Fibroblast of skin of left biceps (primary cell): ENCODE results near the gene PLAC9.
A peak's percentile ranks its signal among the peaks of the same experiment; 100 is the strongest.
"Not testable (repeated sequence)": the region's sequence is repeated elsewhere in the genome, so short reads cannot be mapped to it uniquely, and the experiment has no call there.

Source experiments
- DNase-seq, 2 experiments: peaks; one replicate each; pipeline ENCODE4 v3.0.0-alpha.2; 2013; ENCODE audit warnings: low read depth in 2 of 2

PLAC9 gene, protein sequence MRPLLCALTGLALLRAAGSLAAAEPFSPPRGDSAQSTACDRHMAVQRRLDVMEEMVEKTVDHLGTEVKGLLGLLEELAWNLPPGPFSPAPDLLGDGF

DNA sequence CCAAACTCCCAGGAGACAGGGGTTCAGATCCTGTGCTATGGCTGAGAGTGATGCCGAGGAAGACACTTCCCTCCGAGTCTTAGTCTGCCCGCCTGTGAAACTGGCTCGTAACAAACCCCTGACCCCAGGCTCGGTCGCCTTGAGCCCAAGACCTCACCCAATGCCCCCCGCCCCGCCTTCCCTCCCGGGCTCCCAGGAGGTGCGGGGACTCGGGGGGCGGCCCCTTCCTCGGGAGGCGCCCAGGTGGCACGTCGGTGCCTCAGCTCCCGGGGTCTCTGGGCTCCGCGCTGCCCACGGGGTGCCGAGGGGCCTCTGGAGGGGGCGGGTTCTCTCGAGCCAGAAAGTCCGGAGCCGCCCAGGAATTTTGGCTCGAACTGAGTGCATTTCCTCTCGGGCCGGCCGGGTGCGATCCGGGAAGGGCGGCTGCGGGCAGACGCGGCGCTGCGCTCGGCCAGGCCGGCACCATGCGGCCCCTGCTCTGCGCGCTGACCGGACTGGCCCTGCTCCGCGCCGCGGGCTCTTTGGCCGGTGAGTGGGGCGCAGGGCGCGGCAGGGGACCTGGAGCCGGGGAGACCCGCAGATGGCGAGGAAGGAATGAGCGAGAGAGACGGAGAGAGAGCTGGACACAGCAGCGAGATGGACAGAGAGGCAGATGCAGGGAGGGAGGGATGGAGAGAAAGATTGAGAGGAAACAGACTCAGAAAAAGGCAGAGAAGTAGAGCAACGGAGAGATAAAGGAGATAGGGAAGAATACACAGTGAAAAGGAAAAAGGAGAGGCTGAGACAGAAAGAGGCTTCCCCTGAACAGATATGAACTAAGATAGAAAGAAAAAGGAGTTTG is at the start of gene PLAC9:
TSS of gene PLAC9 (plus strand) at position 432 of the 841 bp plus-strand sequence. CDS start at position 465, 33 bp downstream.
- no peak for DNase-seq

DNA sequence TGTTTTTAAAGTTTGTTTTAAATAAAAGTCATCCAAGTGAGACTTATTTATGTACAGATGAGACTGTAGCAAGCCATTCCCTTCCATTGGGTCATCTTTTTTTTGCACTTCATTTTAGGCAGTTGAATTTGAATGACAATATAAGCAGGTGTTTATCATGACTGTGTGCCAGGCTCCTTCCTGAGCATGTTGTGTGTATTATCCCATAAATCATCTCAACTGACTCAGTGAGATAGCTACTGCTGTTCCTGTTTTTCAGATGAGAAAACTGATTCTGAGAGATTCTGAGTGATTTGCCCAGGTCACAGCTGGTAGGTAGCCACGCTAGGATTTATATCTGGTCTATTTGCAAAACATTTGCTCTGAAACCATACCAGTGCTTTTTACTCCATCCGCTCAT is 42.4 kb upstream of the PLAC9 start:
- DNase-seq, result no peak

DNA sequence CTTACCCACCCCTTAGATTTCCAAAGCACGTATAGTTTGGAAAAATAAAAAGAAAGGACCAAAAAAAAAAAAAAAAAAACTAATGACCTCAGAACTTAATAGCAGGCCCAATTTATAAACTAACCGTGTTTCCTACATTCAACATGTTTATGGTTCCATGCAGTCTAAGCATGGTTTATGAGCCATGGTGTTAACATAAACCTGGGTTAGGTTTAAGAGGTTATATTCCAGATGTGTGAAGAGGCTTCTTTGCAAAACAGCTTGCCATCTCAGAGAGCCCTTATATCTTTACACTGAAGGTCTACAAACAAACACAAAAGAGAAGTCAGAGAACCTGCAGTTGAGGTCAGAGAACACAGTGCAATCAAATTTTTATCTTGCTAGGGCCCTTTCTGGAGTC is 38.3 kb upstream of the PLAC9 start:
- no peak for DNase-seq

DNA sequence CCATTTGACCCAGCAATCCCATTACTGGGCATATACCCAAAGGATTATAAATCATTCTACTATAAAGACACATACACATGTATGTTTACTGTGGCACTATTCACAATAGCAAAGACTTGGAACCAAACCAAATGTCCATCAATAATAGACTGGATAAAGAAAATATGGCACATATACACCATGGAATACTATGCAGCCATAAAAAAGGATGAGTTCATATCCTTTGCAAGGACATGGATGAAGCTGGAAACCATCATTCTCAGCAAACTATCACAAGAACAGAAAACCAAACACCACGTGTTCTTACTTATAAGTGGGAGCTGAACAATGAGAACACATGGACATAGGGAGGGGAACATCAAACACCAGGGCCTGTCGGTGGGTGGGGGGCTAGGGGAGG is 34.3 kb upstream of the PLAC9 start:
- DNase-seq, result not testable (repeated sequence)

DNA sequence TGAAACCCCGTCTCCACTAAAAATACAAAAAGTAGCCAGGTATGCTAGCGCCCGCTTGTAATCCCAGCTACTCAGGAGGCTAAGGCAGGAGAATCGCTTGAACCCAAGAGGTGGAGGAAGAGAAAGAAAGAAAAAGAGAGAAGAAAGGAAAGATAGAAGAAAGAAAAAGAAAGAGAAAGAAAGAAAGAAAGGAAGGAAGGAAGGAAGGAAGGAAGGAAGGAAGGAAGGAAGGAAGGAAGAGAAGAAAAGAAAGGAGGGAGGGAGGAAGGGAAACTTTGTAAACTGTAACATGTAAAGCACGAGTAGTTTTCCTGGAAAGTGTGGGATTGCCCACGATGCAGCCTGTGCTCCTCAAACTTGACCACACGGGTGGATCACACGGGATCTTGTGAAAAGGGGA is 33.2 kb upstream of the PLAC9 start:
- DNase-seq, result not testable (repeated sequence)

DNA sequence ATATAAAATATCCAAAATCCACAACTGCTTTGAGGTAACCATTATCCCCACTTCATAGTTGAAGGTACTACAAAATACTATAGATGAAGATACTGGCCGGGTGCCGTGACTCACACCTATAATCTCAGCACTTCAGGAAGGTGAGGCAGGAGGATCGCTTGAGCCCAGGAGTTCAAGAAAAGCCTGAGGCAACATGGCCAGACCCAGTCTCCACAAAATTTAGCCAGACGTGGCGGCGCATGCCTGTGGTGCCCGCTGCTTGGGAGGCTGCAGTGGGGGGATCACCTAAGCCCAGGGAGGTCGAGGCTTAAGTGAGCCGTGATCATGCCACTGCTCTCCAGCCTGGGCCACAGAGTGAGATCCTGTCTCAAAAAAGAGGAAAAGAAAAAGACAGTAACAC is 32.4 kb upstream of the PLAC9 start:
- DNase-seq, result no peak

DNA sequence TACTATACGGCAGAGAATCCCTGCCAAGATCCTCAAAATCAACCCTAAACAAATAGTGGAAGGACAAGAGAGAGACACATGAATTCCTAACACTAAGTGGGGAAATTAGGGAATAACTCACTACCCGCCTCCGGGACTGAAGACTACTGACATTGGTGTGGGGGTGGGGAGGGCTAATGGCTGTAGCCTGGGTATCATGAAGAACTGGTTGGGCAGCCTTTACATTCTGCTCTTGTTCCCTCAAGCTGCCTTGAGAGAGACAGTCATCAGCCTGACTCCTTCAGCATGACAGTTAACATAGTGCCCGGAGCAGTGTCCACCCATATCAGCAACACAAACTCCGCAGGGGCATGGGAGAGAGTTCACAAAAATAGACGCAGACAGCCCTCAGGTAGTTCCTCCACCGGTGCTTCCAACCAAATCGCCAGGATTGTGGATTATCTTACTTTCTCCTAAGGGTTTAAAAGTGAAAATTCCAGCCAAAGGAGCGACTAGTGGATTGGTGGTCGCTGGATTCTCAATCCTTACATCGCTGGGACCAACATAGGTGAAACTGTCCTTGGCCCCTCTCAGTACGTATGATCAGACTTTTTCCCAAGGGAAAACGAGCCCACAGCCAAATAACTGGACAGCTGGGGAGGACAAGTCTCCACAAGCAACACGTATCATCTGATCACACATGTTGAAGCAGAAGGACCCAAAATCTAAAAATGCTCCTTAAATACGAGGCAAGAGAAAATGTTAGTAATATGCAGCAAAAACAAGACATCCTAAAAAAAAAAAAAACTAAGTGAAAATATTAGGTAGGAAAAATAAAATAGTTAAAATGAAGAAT is 31.5 kb upstream of the PLAC9 start:
- DNase-seq, result no peak

DNA sequence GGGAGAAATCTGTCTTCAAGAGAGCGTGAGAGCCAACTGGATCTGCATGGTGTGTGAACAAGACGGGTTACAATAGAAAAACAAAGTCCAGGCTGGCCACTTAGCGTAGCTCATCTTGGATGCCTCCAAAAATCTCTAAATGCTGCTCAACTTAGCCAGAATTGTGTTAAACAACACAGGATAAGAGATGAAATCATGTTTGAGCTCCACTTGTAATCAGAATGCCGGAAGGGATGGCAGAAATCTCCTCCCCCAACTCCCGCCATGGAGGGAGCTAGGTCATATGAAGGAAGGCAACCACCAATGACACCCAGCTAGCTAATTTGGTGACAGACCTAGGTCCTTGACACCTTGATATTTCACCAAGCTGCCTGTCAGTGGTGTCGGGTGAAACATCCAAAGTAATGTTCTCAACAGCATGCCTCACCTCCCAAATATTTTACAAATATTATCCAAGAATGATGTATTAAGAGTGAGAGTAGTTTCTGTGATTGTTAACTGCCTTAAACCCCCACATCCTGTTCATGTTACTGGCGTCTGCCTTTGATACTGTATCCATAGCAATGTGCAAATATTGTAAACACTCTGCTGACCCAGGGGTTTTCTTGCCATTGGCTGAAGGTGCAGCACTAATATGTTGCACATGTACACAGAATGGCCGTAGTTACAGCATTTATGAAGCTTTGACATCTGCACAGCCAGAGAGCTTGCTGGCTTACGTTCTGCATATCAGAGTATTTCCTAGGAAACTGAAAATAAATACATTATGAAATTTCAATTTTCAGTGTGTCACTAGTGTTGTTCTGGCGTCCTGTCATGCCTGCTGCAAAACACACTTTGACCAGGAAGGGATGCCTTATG is 28.2 kb upstream of the PLAC9 start:
- DNase-seq, result peak; percentile 83

DNA sequence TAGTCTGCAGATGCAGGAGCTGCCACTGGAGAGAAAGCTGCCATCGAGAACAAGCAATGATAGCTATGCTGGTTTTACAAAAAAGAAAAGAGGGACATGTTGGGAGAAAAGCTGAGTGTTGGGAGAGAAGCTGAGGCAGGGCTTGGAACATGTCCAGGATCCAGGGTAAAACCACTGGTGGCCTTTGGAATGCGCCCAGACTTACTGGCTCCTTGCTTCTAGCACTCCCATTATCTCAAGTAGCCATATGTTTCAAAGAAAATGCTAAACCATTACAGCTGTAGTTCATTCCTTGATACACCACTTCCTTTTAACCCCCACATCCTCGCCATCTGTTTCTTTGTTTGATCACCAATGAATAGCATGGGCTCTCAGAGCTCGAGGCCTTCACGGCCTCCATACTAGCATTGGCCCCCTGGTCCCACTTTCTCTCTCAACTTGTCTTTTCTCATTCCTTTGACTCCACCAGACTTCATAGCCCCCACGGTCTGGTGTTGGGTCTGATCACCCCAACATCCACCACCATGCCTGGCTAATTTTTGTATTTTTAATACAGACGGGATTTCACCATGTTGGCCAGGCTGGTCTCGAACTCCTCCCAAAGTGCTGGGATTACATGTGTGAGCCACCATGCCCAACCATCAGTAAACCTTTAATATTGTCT is 23.8 kb upstream of the PLAC9 start:
- no peak for DNase-seq

DNA sequence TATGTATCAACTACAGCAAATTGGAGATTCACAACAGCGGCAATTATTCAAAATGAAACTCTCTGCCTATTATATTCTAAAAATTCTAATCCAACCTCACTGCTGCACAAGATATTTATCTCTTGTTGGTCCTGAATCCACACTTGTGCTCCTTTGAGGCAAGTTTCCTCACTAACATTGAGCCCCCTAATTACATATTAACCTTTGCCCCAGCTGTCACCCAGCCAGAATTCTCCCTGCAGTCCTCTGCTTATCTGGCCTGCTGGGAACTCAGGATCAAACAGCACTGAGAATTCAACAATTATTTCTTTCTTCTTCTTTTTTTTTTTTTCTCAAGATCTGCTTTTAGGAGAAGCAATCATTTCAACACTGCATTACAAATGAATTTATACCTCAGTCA is 21.5 kb upstream of the PLAC9 start:
- DNase-seq, result no peak

DNA sequence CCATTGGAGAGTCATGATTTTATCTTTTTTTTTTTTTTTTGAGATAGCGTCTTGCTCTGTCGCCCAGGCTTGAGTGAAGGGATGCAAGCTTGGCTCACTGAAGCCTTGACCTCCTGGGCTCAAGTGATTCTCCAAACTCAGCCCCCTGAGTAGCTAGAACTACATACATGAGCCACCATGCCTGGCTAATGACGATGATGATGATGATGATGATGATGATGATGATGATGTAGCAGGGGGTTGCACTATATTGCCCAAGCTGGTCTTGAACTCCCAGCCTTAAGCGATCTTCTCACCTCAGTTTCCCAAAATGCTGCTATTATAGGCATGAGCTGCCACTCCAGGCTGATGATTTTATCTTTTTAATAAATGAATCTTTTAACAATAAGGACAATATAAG is 13.9 kb upstream of the PLAC9 start:
- no peak for DNase-seq

DNA sequence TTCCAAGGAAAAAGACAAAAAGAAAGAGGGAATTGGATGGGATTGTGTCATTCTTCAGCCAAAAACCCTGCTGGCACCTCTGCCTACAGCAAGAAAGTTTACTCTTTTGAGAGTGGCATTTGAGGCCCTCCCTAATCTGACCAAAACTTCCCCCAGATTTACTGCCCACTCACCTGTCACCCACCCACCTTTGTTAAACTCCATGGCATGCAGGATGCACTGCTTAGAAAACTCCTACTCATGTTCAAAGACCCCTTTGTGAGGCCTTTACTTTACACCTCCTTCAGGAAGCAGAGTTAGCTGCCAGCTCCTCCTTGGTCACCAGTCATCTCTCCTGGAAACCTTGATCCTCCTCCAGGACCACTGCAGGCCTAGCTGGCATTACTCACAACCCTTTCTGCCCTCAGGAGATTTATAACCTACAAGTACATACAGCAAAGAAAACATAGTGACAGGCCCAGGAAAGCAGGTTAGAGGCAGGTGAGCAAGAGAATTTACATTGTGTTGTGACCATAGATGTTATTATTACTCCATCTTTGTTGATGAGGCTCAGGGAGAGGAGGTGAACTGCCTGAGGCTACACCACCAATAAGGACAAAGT is 10.3 kb upstream of the PLAC9 start:
- no peak for DNase-seq

DNA sequence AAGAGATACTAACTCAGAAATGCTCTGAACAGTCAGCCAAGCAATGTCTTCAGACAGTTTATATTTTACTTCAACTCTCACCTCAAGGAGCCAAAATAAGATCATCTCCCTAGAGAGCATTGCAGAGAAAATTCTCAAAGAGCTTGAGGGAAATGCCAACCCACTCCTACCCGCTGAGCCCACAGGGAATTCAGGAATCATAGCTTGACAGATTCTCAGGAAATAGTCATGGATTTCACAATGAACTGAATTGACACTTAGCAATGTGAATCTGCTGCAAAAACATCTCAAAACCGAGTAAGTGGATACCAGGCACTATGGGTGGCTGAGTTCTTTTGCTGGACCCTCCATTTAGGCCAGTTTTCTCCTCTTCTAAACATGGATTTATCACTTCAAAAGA is 9.8 kb upstream of the PLAC9 start:
- no peak for DNase-seq

DNA sequence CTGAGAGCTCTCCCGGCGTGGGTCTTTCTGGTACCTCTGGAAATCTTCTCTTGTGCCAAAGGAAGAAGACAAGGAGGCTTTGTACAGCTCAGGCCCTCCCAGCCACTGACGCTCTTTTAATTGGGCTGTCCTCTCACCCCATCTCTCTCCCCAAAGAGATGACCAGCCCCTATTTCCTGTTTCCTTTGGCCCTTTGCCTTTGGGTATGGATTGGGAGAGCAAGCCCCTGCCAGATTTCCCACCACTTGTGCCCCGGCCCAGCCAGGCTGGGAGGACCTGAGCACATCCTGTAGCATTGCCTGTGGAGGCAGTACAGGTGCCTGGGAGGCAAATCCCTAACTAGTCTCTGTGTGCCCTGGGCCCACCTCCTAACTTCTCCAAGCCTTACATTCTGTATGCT is 5.7 kb upstream of the PLAC9 start:
- DNase-seq, result no peak

DNA sequence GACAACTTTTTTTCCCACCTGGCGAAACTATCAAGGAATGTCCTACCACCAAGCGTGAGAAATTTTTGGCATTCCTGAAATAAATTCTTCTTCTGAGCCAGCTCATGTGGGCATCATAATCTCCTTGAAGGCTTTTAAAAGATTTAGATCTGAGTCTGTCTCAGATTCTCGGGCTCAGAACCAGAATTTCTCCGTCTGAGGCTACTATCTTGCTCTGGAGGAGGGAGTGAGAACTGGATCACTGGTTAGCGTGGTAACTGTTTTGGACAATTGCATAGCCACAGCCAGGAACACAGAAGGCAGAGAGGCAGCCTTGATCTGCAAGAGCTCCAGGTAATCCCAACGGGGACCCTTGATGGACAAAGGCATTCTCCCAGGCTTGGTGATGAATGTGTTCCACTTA is 1.0 kb upstream of the PLAC9 start:
- DNase-seq, result no peak

DNA sequence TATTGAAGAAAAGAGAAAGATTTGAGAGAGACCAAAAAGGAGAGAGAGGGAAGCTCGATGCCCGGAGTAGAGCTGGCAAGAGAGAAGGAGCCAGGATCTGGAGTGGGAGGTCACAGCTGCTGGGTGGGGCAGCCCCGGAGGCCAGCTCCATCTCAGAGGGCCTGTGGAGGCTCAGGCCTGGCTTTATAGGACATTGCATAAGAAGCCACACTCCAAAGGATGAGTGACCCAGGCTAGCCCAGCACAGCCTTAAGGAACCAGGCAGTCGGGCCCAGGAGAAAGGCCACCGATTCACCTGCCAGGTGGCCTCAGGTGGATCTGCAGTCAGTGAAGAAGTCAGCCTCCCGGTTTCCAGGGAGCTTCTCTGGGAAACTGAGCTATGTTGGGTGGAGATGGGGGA is 676 bp downstream of the PLAC9 start:
- DNase-seq, result no peak

DNA sequence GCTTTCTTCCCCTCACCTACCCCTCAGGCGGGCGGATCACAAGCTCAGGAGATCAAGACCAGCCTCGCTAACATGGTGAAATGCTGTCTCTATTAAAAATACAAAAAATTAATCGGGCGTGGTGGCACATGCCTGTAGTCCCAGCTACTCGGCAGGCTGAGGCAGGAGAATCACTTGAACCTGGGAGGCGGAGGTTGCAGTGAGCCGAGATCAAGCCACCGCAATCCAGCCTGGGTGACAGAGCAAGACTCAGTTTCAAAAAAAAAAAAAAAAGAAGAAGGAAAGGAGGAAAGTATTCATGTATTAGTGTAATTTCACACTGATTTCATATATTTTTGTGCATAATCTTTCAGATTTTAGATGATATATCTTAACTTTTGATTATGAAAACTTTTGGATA is 1.2 kb downstream of the PLAC9 start:
- not testable (repeated sequence) for DNase-seq

DNA sequence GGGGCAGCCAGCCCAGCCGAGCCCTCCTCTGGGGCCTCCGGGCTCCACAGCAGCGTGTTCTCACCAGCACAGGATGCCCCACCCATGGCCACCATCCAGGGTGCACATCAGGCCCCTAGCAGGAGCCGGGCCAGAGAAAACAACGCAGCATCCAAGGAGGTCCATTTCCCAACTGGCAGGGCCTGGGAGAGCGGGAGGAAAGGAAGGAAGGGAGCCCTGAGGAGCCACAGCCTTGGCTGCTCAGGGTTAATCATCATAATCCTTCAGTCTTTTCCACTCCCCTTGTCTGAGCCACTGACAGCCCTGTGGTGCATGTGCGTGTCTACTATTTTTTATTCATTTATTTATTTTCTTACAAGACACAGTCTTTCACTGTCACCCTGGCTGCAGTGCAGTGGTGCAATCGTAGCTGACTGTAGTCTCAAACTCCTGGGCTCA is 3.6 kb downstream of the PLAC9 start:
- DNase-seq, result peak; percentile 76

DNA sequence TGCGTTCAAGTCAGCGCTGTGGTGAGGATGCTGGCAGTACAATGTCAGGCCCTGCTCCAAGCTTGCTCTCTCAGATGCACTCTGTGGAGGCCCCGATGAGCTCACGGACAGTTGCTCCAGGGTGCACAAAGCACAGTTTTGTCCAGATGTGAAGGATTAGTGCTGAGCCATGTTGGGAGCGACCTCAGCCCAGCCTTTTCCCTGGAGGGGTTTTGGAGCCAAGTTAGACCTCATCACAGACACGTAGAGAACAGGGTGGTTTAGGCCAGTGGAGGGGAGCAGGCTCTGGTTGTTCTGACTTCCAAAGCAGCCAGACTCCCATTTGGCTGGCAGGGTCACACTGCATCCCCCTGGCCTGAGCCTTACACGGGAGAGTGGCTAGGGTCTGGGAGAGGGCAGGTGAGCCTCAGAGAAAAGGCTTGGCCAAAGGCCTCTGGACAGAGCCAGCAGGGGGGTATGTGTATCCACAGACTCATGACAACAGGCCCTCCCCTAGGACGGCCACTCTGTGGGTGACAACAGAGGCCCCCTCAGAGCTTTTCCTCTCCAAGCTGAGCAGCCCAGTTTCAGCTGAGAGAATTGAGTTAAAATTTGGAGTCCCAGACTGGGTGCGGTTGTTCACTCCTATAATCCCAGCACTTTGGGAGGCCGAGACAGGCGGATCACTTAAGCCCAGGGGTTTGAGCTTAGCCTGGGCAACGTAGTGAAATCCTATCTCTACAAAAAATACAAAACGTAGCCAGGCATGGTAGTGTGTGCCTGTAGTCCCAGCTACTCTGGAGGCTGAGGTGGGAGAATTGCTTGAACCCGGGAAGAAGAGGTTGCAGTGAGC is 4.7 kb downstream of the PLAC9 start:
- DNase-seq, result peak; percentile 30 to 44

DNA sequence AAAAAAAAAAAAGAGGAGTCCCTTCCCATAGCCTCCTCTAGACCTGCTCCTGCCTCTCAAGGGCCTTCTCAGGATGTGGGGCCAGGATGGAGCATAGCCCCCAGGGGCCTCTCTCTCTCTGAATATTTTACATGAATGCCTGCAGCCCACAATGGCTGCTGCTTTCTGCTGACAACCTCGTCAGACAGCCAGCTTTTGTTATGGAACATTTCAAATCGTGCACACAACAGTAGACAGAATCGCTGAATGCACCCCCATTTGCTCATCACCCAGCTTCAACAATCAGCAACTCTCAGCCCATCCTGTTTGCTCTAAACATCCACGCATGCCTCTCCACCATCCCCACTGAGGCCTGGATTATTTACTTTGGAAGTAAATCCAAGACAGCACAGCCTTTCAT is 5.4 kb downstream of the PLAC9 start:
- DNase-seq, result no peak
